GM10266 (cell line): ENCODE data around the gene IQSEC1.

Experiments
- DNase-seq: peaks from one replicate; pipeline ENCODE4 v3.0.0; 2012; ENCODE audit errors: extremely low spot score
- CTCF ChIP-seq: IDR thresholded peaks from 2 replicates; pipeline ENCODE4 v1.5.1; 2012; ENCODE audit warnings: mild to moderate bottlenecking, low read depth; ENCODE audit not compliant: control insufficient read depth, insufficient read depth; ENCODE audit errors: missing control alignments

Gene IQSEC1

DNA sequence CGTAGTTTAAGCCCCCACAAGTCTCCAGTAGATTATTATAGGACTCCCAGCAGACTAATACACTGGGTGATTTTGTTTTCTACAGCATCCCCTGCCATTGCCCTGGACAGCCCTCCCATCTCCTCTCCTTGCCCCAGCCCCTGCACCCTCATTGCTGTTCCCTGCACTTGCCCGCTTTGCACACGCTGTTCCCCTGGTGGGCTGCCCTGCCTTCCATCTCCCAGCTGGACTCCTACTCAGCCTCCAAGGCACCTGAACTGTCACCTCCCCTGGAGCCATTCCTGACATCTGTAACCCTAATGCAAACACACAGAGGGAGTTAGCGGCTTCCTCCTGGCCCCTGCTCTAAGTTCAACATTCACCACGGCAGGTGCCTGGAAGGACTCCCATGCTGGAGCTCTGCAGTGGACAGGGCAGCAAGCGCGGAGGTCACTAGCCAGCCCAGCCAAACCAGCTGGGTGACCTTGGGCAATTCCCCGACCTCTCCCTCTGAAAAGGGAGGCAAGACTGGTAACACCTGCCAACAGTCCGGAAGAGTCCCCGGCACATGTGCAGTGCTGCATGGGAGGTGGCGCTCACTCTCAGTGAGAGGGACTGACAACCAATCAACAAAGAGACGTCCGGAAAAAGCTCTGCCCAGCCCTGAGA, 38.8 kb upstream of the IQSEC1 start:
- no peak for DNase-seq
- TF ChIP-seq CTCF: no peak

- no peak for TF ChIP-seq CTCF
- DNase-seq: no peak
Observed at GRCh38 chr3:13111173-13111872, 38.1 kb upstream of the IQSEC1 start.

DNA sequence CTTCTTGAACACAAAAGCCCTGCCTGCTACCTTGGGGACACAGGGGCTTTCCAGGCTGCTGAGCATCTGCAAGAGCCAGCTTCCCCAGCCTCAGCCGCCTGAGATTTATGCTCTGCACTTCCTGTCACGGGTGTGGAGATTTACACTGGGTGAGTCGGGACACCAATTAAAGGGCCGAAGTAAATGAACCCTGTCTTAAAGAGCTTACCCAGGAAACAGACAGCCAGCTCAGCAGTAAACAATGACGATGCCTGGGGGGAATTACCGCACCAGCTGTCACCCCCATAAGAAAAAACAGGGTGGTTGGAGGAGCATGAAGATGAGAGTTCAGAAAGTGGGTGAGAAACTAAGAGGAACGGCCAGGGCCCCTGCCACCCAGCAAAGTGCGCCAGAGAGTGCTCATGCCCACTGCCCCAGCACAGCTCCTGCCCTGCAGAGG, 37.5 kb upstream of the IQSEC1 start:
- no peak for TF ChIP-seq CTCF
- peak; percentile 69 for DNase-seq

DNA sequence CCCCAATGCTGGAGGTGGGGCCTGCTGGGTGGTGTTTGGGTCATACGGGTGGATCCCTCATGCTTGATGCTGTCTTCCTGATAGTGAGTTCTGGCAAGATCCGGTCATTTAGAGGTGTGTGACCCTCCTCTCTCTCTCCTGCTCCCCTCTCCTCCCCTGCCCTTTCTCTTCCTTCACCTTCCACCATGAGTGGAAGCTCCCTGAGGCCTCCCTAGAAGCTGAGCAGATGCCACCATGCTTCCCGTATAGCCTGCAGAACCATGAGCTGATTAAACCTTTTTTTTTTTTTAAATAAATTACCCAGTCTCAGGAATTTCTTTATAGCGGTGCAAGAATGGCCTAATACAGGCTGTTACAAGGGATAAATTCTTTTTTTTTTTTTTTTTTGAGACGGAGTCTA, 36.3 kb upstream of the IQSEC1 start:
- TF ChIP-seq CTCF: no peak
- no peak for DNase-seq

- no peak for DNase-seq
- TF ChIP-seq CTCF: no peak
Observed at GRCh38 chr3:13108861-13109260, 35.6 kb upstream of the IQSEC1 start.

- no peak for TF ChIP-seq CTCF
- DNase-seq: no peak
Observed at GRCh38 chr3:13107661-13108060, 34.4 kb upstream of the IQSEC1 start.

DNA sequence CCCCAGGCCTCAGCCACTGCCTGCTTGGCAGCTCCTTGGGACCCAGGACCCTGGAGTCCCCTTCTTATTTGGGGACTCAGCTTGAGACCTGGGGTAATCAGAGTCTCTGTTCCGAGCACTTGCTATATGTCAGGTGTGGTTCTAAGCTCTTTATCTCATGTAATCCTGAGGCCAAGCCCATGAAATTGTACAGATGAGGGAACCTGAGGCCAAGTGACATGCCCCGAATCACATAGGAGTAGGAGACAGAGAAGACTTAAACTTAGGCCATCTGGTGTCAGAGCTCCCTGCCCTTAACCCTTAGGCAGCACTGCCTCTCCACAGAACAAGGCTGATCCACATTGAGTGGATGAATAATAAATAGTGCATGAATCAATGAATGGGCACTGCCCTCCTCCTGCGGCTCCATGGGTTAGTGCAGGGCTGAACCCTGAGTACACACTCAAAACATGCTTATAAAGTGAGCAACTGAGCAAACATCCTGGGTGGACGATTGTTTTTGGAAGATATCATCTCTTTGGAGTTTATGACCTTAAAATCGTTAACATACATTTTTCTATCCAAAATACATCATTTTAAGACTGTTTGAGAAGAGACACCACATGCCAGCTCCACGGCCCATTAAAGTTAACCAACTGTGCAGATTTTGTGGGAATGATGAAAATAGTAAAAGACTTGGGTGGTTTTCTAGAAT, 33.2 kb upstream of the IQSEC1 start:
- no peak for DNase-seq
- TF ChIP-seq CTCF: no peak
